Lung (tissue), 12 donors: ENCODE results near the gene SLC6A12. TPM values are rescaled to one million over a fixed set of nuclear protein-coding genes. Genes with fewer than 3 reads are reported as not detected.
A peak's percentile ranks its signal among the peaks of the same experiment; 100 is the strongest.

Experiments used
- ATAC-seq: fragments of 200-7000 bp; cut with Tn5 transposase; one replicate; pipeline ENCODE4 v1.9.1; 2020; ENCODE audit warnings: moderate number of reproducible peaks; ENCODE audit not compliant: insufficient read depth, low FRiP score
- DNase-seq, 3 donors: peaks; one replicate each; pipeline ENCODE4 v3.0.0-alpha.2; 2013 to 2017
- H3K27ac ChIP-seq, 2 donors: one replicate each; pipeline ENCODE4 v1.5.1; 2013; ENCODE audit warnings: mild to moderate bottlenecking in 2 of 2, moderate library complexity in 2 of 2, control low read depth in 1 of 2, inconsistent platforms in 1 of 2, low read depth in 1 of 2, low read length in 1 of 2
- H3K27me3 ChIP-seq, 3 donors: one replicate each; pipeline ENCODE4 v1.5.1; 2013; ENCODE audit warnings: low read length in 2 of 3; ENCODE audit not compliant: control insufficient read depth in 3 of 3, insufficient read depth in 3 of 3
- H3K36me3 ChIP-seq, 4 donors: one replicate each; pipeline ENCODE4 v1.5.1; 2013; ENCODE audit warnings: low read length in 4 of 4, mild to moderate bottlenecking in 1 of 4, moderate library complexity in 1 of 4; ENCODE audit not compliant: control insufficient read depth in 4 of 4, insufficient read depth in 4 of 4
- H3K4me1 ChIP-seq, 5 donors: one replicate each; pipeline ENCODE4 v1.5.1; 2013; ENCODE audit warnings: low read length in 5 of 5, mild to moderate bottlenecking in 2 of 5, moderate library complexity in 1 of 5; ENCODE audit not compliant: control insufficient read depth in 5 of 5, insufficient read depth in 5 of 5
- H3K4me3 ChIP-seq: one replicate; pipeline ENCODE4 v1.5.1; 2013; ENCODE audit warnings: mild to moderate bottlenecking, control low read depth, moderate library complexity
- H3K9ac ChIP-seq, 2 donors: one replicate each; pipeline ENCODE4 v1.5.1; 2013; ENCODE audit warnings: low read length in 2 of 2, control low read depth in 1 of 2; ENCODE audit not compliant: insufficient read depth in 1 of 2
- H3K9me3 ChIP-seq, 4 donors: one replicate each; pipeline ENCODE4 v1.5.1; 2013; ENCODE audit warnings: low read length in 3 of 4, mild to moderate bottlenecking in 1 of 4, moderate library complexity in 1 of 4; ENCODE audit not compliant: control insufficient read depth in 4 of 4, insufficient read depth in 3 of 4
- WGBS, 2 donors: extraction: QIAGEN DNeasy Blood & Tissue Kit; methylation state at CpG; one replicate each; pipeline ENCODE4 v1.1.7; 2013; 5-methylcytosine and 5-hydroxymethylcytosine counted together
- polyA plus RNA-seq, 2 donors: library from polyadenylated mRNA; stranded (reverse); fragments of 200-250 nt; gene quantifications; one replicate each; pipeline ENCODE4 v1.2.1, GENCODE V29; 2013
- total RNA-seq, 2 donors: library from RNA; depleted of rRNA in 1 of 2; stranded (reverse); fragments of >200 nt in 1 of 2; gene quantifications; one replicate each; pipeline ENCODE4 v1.2.1, GENCODE V29; 2014 to 2021
- TF ChIP-seq, protein P1 (sequence below): IDR thresholded peaks from 2 replicates; pipeline ENCODE4 v1.5.1; 2012; ENCODE audit warnings: mild to moderate bottlenecking; ENCODE audit errors: control extremely low read depth, extremely low read depth
- donor health status: control.
- donor health status: control.
- donor health status: Bipolar disorder and iron deficiency.
- donor health status: healthy.
- donor health status: DM: yes; HTN: yes; CAD: no.

SLC6A12 gene
- total and polyA plus RNA-seq, 4 donors, result 1.7 to 4.5 (median 3.1) TPM

DNA sequence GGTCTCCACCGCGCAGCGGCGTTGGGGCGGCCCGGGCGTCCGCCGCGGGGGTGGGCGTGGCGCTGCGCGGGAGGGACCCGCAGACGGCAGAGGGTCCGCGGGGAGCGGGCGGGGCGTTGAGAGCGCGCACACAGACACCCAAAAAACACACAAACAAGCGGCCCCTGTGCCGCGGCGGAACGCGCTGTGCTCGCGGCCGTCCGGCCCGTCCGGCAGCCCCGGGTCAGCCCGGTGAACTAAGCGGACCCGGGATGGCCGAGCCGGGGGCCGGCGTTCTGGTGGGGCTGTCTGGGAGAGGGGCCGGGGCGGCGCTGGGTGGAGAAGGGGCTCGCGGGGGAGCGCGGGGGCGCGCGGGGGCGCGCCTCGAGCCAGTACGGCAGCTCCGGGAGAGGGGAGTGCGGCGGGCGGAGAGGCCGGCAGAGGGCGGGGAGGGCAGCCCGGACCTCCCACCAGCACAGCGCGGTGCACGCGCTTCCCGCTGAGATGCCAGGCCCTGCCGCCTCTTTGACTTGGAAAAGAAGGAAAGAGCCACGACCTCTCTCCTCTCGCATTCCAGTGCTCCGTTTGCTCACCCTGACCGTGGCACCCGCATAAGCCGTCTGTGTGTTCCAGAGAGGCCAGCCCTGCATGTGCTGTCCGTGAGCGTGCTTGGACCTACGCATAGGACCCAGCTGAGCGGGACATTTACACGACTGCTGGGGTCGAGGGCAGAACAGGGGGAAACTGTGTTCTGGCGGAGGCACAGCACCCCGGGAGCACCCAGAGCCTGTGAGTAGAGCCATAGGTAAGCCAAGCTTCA, 10.3 kb downstream of the SLC6A12 start:
- 12 to 28% methylated on average over 52 to 84 of the region's 84 CpGs for WGBS, 2 donors
- peak; percentile 51 for ATAC-seq
- Histone ChIP-seq H3K4me1 (peaks cover 0 to 8% (median 6%) of the 10 kb centered on the region in 5 donors), H3K27me3 (peaks cover 0 to 3% (median 2%) of the 10 kb centered on the region in 3 donors), H3K27ac (no peak overlapping the region), H3K9ac (peak overlapping the region in 1 of 2 donors; percentile 37), H3K9me3 (peaks cover 0 to 3% (median 0%) of the 10 kb centered on the region in 4 donors), H3K4me3 (no peak overlapping the region), H3K36me3 (no peaks in the 10 kb centered on the region)
- peak; percentile 45 to 72 (median 63) for DNase-seq
- TF ChIP-seq, protein P1, sequence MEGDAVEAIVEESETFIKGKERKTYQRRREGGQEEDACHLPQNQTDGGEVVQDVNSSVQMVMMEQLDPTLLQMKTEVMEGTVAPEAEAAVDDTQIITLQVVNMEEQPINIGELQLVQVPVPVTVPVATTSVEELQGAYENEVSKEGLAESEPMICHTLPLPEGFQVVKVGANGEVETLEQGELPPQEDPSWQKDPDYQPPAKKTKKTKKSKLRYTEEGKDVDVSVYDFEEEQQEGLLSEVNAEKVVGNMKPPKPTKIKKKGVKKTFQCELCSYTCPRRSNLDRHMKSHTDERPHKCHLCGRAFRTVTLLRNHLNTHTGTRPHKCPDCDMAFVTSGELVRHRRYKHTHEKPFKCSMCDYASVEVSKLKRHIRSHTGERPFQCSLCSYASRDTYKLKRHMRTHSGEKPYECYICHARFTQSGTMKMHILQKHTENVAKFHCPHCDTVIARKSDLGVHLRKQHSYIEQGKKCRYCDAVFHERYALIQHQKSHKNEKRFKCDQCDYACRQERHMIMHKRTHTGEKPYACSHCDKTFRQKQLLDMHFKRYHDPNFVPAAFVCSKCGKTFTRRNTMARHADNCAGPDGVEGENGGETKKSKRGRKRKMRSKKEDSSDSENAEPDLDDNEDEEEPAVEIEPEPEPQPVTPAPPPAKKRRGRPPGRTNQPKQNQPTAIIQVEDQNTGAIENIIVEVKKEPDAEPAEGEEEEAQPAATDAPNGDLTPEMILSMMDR, result no peak

- DNase-seq, result no peak
- no peak for ATAC-seq
- TF ChIP-seq, protein P1, result no peak
- Histone ChIP-seq H3K4me3 (no peak overlapping the region), H3K9me3 (peaks cover 0 to 3% (median 0%) of the 10 kb centered on the region in 4 donors), H3K27ac (no peak overlapping the region), H3K9ac (no peak overlapping the region), H3K27me3 (peaks cover 0 to 3% (median 2%) of the 10 kb centered on the region in 3 donors), H3K4me1 (peaks cover 0 to 8% (median 6%) of the 10 kb centered on the region in 5 donors), H3K36me3 (no peaks in the 10 kb centered on the region)
- WGBS, 2 donors, result 71 to 73% methylated on average over 15 to 16 of the region's 16 CpGs
These were observed 10.9 kb downstream of the SLC6A12 start for GRCh38 chr12:203074-203461.

- H3K27ac ChIP-seq, result peak overlapping the region in 1 of 2 donors; percentile 17
- H3K27me3 ChIP-seq, result peaks cover 0 to 3% (median 2%) of the 10 kb centered on the region in 3 donors
- H3K4me1 ChIP-seq, result peaks cover 0 to 8% (median 6%) of the 10 kb centered on the region in 5 donors
- H3K4me3 ChIP-seq, result no peak overlapping the region
- DNase-seq, result no peak
- TF ChIP-seq, protein P1, result no peak
- H3K9ac ChIP-seq, result no peak overlapping the region
- 51 to 57% methylated on average over 15 of the region's 15 CpGs for WGBS, 2 donors
- no peak for ATAC-seq
- H3K9me3 ChIP-seq, result peaks cover 0 to 3% (median 0%) of the 10 kb centered on the region in 4 donors
- no peaks in the 10 kb centered on the region for H3K36me3 ChIP-seq
These were observed 11.8 kb downstream of the SLC6A12 start for GRCh38 chr12:202081-202731.
